IPS-20b (cell line): ENCODE measurements around the gene AKT1.

Source experiments
- H3K27ac ChIP-seq: one replicate; pipeline ENCODE4 v1.5.1; 2013; ENCODE audit warnings: low read length
- H3K27me3 ChIP-seq: 2 replicates; pipeline ENCODE4 v1.6.1; 2013; ENCODE audit warnings: mild to moderate bottlenecking, low read length, inconsistent platforms; ENCODE audit not compliant: insufficient read depth
- H3K36me3 ChIP-seq: 2 replicates; pipeline ENCODE4 v1.6.1; 2013; ENCODE audit warnings: low read depth, mild to moderate bottlenecking, inconsistent platforms, low read length, moderate library complexity; ENCODE audit not compliant: insufficient read depth
- H3K4me1 ChIP-seq: 2 replicates; pipeline ENCODE4 v1.6.1; 2013; ENCODE audit warnings: mild to moderate bottlenecking, control low read depth, inconsistent platforms, low read length, moderate library complexity; ENCODE audit not compliant: insufficient read depth
- H3K4me3 ChIP-seq: 2 replicates; pipeline ENCODE4 v1.5.1; 2013; ENCODE audit warnings: mild to moderate bottlenecking, low read length, inconsistent platforms
- H3K9ac ChIP-seq: 2 replicates; pipeline ENCODE4 v1.6.1; 2013; ENCODE audit warnings: low read depth, mild to moderate bottlenecking, inconsistent platforms, low read length, moderate library complexity
- H3K9me3 ChIP-seq: 2 replicates; pipeline ENCODE4 v1.6.1; 2013; ENCODE audit warnings: mild to moderate bottlenecking, low read depth, low read length, inconsistent platforms; ENCODE audit not compliant: insufficient read depth

Gene AKT1

GRCh38 chr14:104788161-104788818 is 7.3 kb downstream of the AKT1 start:
- no peak overlapping the region for H3K27ac ChIP-seq
- H3K4me3 ChIP-seq = no peak overlapping the region
- peaks cover under 1% of the 10 kb centered on the region; the same call in 1 of the 2 replicates for H3K27me3 ChIP-seq
- H3K4me1 ChIP-seq = no peaks in the 10 kb centered on the region
- no peak overlapping the region for H3K9ac ChIP-seq
- no peaks in the 10 kb centered on the region for H3K9me3 ChIP-seq
- H3K36me3 ChIP-seq = no peaks in the 10 kb centered on the region; the same call in 1 of the 2 replicates

GRCh38 chr14:104787736-104788135 is 7.8 kb downstream of the AKT1 start:
- H3K4me3 ChIP-seq = no peak overlapping the region
- H3K27ac ChIP-seq = no peak overlapping the region
- H3K9ac ChIP-seq = no peak overlapping the region
- no peaks in the 10 kb centered on the region for H3K4me1 ChIP-seq
- H3K9me3 ChIP-seq = no peaks in the 10 kb centered on the region
- no peaks in the 10 kb centered on the region; the same call in 1 of the 2 replicates for H3K36me3 ChIP-seq
- no peaks in the 10 kb centered on the region for H3K27me3 ChIP-seq

- H3K36me3 ChIP-seq = no peaks in the 10 kb centered on the region; the same call in 1 of the 2 replicates
- no peak overlapping the region for H3K4me3 ChIP-seq
- H3K9me3 ChIP-seq = no peaks in the 10 kb centered on the region
- no peak overlapping the region for H3K9ac ChIP-seq
- H3K27me3 ChIP-seq = no peaks in the 10 kb centered on the region
- no peaks in the 10 kb centered on the region for H3K4me1 ChIP-seq
- H3K27ac ChIP-seq = no peak overlapping the region
Observed at GRCh38 chr14:104786726-104787675, 8.5 kb downstream of the AKT1 start.

GRCh38 chr14:104786091-104786586 is 9.4 kb downstream of the AKT1 start:
- no peaks in the 10 kb centered on the region; the same call in 1 of the 2 replicates for H3K36me3 ChIP-seq
- no peaks in the 10 kb centered on the region for H3K9me3 ChIP-seq
- no peak overlapping the region for H3K4me3 ChIP-seq
- H3K27ac ChIP-seq = no peak overlapping the region
- no peak overlapping the region for H3K9ac ChIP-seq
- H3K4me1 ChIP-seq = no peaks in the 10 kb centered on the region
- no peaks in the 10 kb centered on the region for H3K27me3 ChIP-seq

- Histone ChIP-seq H3K27ac (no peak overlapping the region), H3K4me1 (no peaks in the 10 kb centered on the region), H3K36me3 (no peaks in the 10 kb centered on the region; the same call in 1 of the 2 replicates), H3K9ac (no peak overlapping the region), H3K27me3 (no peaks in the 10 kb centered on the region), H3K9me3 (no peaks in the 10 kb centered on the region), H3K4me3 (no peak overlapping the region)
Observed at GRCh38 chr14:104785708-104786080, 9.9 kb downstream of the AKT1 start.

- Histone ChIP-seq H3K36me3 (no peaks in the 10 kb centered on the region; the same call in 1 of the 2 replicates), H3K27ac (no peak overlapping the region), H3K9me3 (no peaks in the 10 kb centered on the region), H3K4me3 (no peak overlapping the region), H3K4me1 (no peaks in the 10 kb centered on the region), H3K27me3 (no peaks in the 10 kb centered on the region), H3K9ac (no peak overlapping the region)
Observed at GRCh38 chr14:104784846-104785707, 10.5 kb downstream of the AKT1 start.

GRCh38 chr14:104784218-104784568 is 11.4 kb downstream of the AKT1 start:
- Histone ChIP-seq H3K4me1 (no peaks in the 10 kb centered on the region), H3K9ac (no peak overlapping the region), H3K9me3 (no peaks in the 10 kb centered on the region), H3K27ac (no peak overlapping the region), H3K36me3 (no peaks in the 10 kb centered on the region), H3K27me3 (no peaks in the 10 kb centered on the region), H3K4me3 (no peak overlapping the region)

GRCh38 chr14:104783484-104784217 is 11.9 kb downstream of the AKT1 start:
- H3K4me3 ChIP-seq = no peak overlapping the region
- H3K9me3 ChIP-seq = no peaks in the 10 kb centered on the region
- H3K4me1 ChIP-seq = no peaks in the 10 kb centered on the region
- no peaks in the 10 kb centered on the region for H3K36me3 ChIP-seq
- no peak overlapping the region for H3K9ac ChIP-seq
- H3K27ac ChIP-seq = no peak overlapping the region
- no peaks in the 10 kb centered on the region for H3K27me3 ChIP-seq

- Histone ChIP-seq H3K9me3 (no peaks in the 10 kb centered on the region), H3K27me3 (no peaks in the 10 kb centered on the region), H3K9ac (no peak overlapping the region), H3K36me3 (no peaks in the 10 kb centered on the region), H3K4me1 (no peaks in the 10 kb centered on the region), H3K27ac (no peak overlapping the region), H3K4me3 (no peak overlapping the region)
Observed at GRCh38 chr14:104782808-104783139, 12.8 kb downstream of the AKT1 start.

GRCh38 chr14:104782086-104782807 is 13.3 kb downstream of the AKT1 start:
- Histone ChIP-seq H3K27ac (no peak overlapping the region), H3K9ac (no peak overlapping the region), H3K36me3 (no peaks in the 10 kb centered on the region)

More at GRCh38 chr14:104782086-104782807, 13.3 kb downstream of the AKT1 start:
- no peak overlapping the region for H3K4me3 ChIP-seq
- H3K4me1 ChIP-seq = no peaks in the 10 kb centered on the region
- H3K9me3 ChIP-seq = no peaks in the 10 kb centered on the region
- H3K27me3 ChIP-seq = no peaks in the 10 kb centered on the region
